HepG2 (cell line): ENCODE results near the gene STUB1. TPM values are rescaled to one million over a fixed set of nuclear protein-coding genes. Genes with fewer than 3 reads are reported as not detected.
A peak's percentile ranks its signal among the peaks of the same experiment; 100 is the strongest.

Source experiments
- ASH2L ChIP-seq: fragments of 300-600, 200-600 bp; sonication (generic); IDR thresholded peaks from 2 replicates; pipeline ENCODE4 v1.7.0; 2017; ENCODE audit warnings: low read depth, mild to moderate bottlenecking, moderate library complexity, mixed read lengths, low read length; ENCODE audit not compliant: insufficient read length
- CENPX ChIP-seq: sonication (generic); formaldehyde crosslinking; IDR thresholded peaks from 2 replicates; pipeline ENCODE4 v1.9.0; 2021; ENCODE audit warnings: mild to moderate bottlenecking, missing genetic modification reagents, moderate library complexity
- GFI1 ChIP-seq: sonication (generic); formaldehyde crosslinking; IDR thresholded peaks from 2 replicates; pipeline ENCODE4 v1.5.0; 2020; ENCODE audit warnings: missing genetic modification reagents, mild to moderate bottlenecking, borderline replicate concordance
- HCFC1 ChIP-seq: fragments of 150-350 bp; IDR thresholded peaks from 2 replicates; pipeline ENCODE4 v1.6.1; 2014; ENCODE audit warnings: low read depth, low read length
- HIVEP1 ChIP-seq: sonication (generic); formaldehyde crosslinking; IDR thresholded peaks from 2 replicates; pipeline ENCODE4 v1.4.0; 2020; ENCODE audit warnings: mild to moderate bottlenecking, missing genetic modification reagents
- JUNB ChIP-seq: sonication (generic); formaldehyde crosslinking; IDR thresholded peaks from 2 replicates; pipeline ENCODE4 v1.8.0; 2022; ENCODE audit warnings: missing genetic modification reagents, mild to moderate bottlenecking, borderline replicate concordance
- REXO4 ChIP-seq: sonication (generic); formaldehyde crosslinking; IDR thresholded peaks from 2 replicates; pipeline ENCODE4 v1.8.0; 2022; ENCODE audit warnings: missing genetic modification reagents, mild to moderate bottlenecking, borderline replicate concordance
- SAFB2 ChIP-seq: sonication (generic); formaldehyde crosslinking; IDR thresholded peaks from 2 replicates; pipeline ENCODE4 v1.5.1; 2020; ENCODE audit warnings: missing genetic modification reagents, low read depth, mild to moderate bottlenecking, borderline replicate concordance
- SP5 ChIP-seq: IDR thresholded peaks from 2 replicates; pipeline ENCODE4 v1.6.1; 2016; ENCODE audit warnings: low read depth, borderline replicate concordance
- ZFY ChIP-seq: sonication (generic); formaldehyde crosslinking; IDR thresholded peaks from 2 replicates; pipeline ENCODE4 v1.4.0; 2020; ENCODE audit warnings: missing genetic modification reagents
- ZMAT3 ChIP-seq: sonication (generic); formaldehyde crosslinking; conservative IDR thresholded peaks from 2 replicates; pipeline ENCODE4 v1.7.0; 2021; ENCODE audit warnings: missing genetic modification reagents
- ZNF138 ChIP-seq: sonication (generic); formaldehyde crosslinking; IDR thresholded peaks from 2 replicates; pipeline ENCODE4 v1.5.0; 2020; ENCODE audit warnings: mild to moderate bottlenecking, low read depth, missing genetic modification reagents
- ZNF543 ChIP-seq: sonication (generic); formaldehyde crosslinking; IDR thresholded peaks from 2 replicates; pipeline ENCODE4 v1.4.0; 2020; ENCODE audit warnings: mild to moderate bottlenecking, missing genetic modification reagents
- ZNF558 ChIP-seq: sonication (generic); formaldehyde crosslinking; IDR thresholded peaks from 2 replicates; pipeline ENCODE4 v1.9.0; 2022; ENCODE audit warnings: mild to moderate bottlenecking, missing genetic modification reagents, borderline replicate concordance
- ZNF562 ChIP-seq: sonication (generic); formaldehyde crosslinking; IDR thresholded peaks from 2 replicates; pipeline ENCODE4 v1.8.0; 2022; ENCODE audit warnings: missing genetic modification reagents, borderline replicate concordance
- ZNF850 ChIP-seq: sonication (generic); formaldehyde crosslinking; conservative IDR thresholded peaks from 2 replicates; pipeline ENCODE4 v1.9.0; 2021; ENCODE audit warnings: mild to moderate bottlenecking, missing genetic modification reagents
- polyA plus RNA-seq, 8 experiments: library from polyadenylated mRNA; depleted of rRNA in 3 of 8; stranded (reverse) in 7 of 8; unstranded in 1 of 8; fragments of >200 nt; fragmentation: Illumina TruSeq in 4 of 8; extraction: Trizol in 4 of 8; gene quantifications; 2 replicates each; pipeline versions ENCODE4 v1.2.1 to v1.2.3, GENCODE V29; 2011 to 2016; ENCODE audit warnings: low read depth in 4 of 8, missing spikeins in 1 of 8, mixed read lengths in 1 of 8; ENCODE audit not compliant: insufficient read depth in 1 of 8
- total RNA-seq, 5 experiments: library from RNA; depleted of rRNA; stranded (reverse); fragments of >200 nt; fragmentation: Illumina TruSeq; extraction: Trizol; gene quantifications; 2 replicates each; pipeline ENCODE4 v1.2.3, GENCODE V29; 2016; ENCODE audit warnings: low read depth in 1 of 5
- TF ChIP-seq, protein P1 (sequence below): sonication (generic); formaldehyde crosslinking; IDR thresholded peaks from 2 replicates; pipeline ENCODE4 v1.9.0; 2022; ENCODE audit warnings: missing genetic modification reagents, mild to moderate bottlenecking, borderline replicate concordance
- TF ChIP-seq, protein P2 (sequence below): IDR thresholded peaks from 2 replicates; pipeline ENCODE4 v1.6.1; 2018; ENCODE audit warnings: missing genetic modification reagents, mild to moderate bottlenecking, missing compliant biosample characterization
- TF ChIP-seq, protein P3 (sequence below): fragments of 450-650 bp; IDR thresholded peaks from 2 replicates; pipeline ENCODE4 v1.6.1; 2016
- TF ChIP-seq, protein P4 (sequence below): sonication (generic); formaldehyde crosslinking; IDR thresholded peaks from 2 replicates; pipeline ENCODE4 v1.4.0; 2020; ENCODE audit warnings: missing genetic modification reagents

Gene STUB1
- total and polyA plus RNA-seq, 2 of the 13 experiments (the other 11 are each of a cell fraction or from before 2014, with no cell fraction given): 52.9 to 78.2 TPM

DNA sequence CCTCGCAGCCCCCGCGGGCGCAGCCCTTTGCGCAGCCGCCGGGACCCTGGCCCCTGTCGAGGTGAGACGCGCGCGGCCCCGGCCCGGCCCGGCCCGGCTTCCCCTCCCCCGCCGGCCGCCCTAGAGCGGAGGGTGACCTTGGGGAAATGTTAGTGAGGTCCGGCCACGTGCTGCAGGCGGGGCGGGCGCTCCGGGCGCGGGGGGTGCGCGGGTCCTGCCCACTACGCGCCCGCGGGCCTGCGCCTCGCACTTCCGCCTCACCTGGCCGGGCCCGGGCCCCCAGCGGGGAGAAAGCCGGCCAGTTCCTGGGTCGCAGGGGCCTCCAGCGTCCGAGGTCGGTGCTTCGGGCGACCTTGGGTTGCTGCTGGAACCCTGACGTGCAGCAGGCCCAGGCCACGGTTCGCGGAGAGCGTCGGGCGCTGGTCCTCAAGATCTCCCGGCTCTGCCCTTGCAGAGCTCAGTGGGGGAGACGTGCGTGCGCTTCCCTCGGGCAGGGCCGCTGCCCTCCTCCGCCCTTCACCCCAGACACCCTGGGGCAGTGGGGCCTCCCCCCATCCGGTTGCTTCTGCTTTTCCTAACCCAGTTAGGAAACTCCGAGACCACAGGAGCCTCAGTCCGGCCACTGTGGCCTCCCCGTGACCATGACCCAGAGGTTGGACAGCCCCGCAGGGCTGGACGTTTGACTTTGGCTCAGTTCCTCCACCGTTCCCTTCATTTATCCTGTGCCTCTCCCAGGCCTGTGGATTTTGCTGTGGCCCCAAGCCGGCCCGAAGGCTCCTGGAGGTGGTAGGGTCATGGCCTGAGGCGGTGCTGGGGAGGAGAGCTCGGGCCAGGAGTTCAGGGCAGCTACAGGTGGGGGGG is 37.8 kb upstream of the STUB1 start (continued):
- TF ChIP-seq, protein P1, sequence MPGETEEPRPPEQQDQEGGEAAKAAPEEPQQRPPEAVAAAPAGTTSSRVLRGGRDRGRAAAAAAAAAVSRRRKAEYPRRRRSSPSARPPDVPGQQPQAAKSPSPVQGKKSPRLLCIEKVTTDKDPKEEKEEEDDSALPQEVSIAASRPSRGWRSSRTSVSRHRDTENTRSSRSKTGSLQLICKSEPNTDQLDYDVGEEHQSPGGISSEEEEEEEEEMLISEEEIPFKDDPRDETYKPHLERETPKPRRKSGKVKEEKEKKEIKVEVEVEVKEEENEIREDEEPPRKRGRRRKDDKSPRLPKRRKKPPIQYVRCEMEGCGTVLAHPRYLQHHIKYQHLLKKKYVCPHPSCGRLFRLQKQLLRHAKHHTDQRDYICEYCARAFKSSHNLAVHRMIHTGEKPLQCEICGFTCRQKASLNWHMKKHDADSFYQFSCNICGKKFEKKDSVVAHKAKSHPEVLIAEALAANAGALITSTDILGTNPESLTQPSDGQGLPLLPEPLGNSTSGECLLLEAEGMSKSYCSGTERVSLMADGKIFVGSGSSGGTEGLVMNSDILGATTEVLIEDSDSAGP (CRISPR knock-in tag): no peak; the same call in 1 of the 2 replicates
- no peak for TF ChIP-seq ZNF850 (CRISPR knock-in tag)
- TF ChIP-seq ZNF558 (CRISPR knock-in tag): peak; percentile 77; the same call in 1 of the 2 replicates
- no peak for TF ChIP-seq SAFB2
- TF ChIP-seq, protein P2, sequence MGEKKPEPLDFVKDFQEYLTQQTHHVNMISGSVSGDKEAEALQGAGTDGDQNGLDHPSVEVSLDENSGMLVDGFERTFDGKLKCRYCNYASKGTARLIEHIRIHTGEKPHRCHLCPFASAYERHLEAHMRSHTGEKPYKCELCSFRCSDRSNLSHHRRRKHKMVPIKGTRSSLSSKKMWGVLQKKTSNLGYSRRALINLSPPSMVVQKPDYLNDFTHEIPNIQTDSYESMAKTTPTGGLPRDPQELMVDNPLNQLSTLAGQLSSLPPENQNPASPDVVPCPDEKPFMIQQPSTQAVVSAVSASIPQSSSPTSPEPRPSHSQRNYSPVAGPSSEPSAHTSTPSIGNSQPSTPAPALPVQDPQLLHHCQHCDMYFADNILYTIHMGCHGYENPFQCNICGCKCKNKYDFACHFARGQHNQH (CRISPR knock-in tag): peak; percentile 51; the same call in 1 of the 2 replicates
- TF ChIP-seq GFI1 (CRISPR knock-in tag): no peak
- no peak for TF ChIP-seq HCFC1
- no peak for TF ChIP-seq JUNB (CRISPR knock-in tag)
- peak; percentile 41; the same call in 1 of the 2 replicates for TF ChIP-seq ZMAT3 (CRISPR knock-in tag)
- peak; percentile 26 for TF ChIP-seq ASH2L
- TF ChIP-seq ZNF562: no peak
- 0 out of 2 replicates have a peak, but pooled peaks have one; percentile 50 for TF ChIP-seq REXO4 (CRISPR knock-in tag)
- peak; percentile 75 for TF ChIP-seq SP5 (CRISPR knock-in tag)
- TF ChIP-seq CENPX: no peak
- no peak for TF ChIP-seq ZNF138
- TF ChIP-seq, protein P3, sequence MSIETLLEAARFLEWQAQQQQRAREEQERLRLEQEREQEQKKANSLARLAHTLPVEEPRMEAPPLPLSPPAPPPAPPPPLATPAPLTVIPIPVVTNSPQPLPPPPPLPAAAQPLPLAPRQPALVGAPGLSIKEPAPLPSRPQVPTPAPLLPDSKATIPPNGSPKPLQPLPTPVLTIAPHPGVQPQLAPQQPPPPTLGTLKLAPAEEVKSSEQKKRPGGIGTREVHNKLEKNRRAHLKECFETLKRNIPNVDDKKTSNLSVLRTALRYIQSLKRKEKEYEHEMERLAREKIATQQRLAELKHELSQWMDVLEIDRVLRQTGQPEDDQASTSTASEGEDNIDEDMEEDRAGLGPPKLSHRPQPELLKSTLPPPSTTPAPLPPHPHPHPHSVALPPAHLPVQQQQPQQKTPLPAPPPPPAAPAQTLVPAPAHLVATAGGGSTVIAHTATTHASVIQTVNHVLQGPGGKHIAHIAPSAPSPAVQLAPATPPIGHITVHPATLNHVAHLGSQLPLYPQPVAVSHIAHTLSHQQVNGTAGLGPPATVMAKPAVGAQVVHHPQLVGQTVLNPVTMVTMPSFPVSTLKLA: no peak
- TF ChIP-seq, protein P4, sequence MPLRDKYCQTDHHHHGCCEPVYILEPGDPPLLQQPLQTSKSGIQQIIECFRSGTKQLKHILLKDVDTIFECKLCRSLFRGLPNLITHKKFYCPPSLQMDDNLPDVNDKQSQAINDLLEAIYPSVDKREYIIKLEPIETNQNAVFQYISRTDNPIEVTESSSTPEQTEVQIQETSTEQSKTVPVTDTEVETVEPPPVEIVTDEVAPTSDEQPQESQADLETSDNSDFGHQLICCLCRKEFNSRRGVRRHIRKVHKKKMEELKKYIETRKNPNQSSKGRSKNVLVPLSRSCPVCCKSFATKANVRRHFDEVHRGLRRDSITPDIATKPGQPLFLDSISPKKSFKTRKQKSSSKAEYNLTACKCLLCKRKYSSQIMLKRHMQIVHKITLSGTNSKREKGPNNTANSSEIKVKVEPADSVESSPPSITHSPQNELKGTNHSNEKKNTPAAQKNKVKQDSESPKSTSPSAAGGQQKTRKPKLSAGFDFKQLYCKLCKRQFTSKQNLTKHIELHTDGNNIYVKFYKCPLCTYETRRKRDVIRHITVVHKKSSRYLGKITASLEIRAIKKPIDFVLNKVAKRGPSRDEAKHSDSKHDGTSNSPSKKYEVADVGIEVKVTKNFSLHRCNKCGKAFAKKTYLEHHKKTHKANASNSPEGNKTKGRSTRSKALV (CRISPR knock-in tag): peak; percentile 32; the same call in 1 of the 2 replicates
- TF ChIP-seq ZNF543 (CRISPR knock-in tag): no peak; the same call in 1 of the 2 replicates
- peak; percentile 76 for TF ChIP-seq ZFY
- TF ChIP-seq HIVEP1 (CRISPR knock-in tag): peak; percentile 67
